Activated T-cell treated with anti-CD3 and anti-CD28 coated beads, Interleukin-2, amount 50 U/mL, for 1 hour (primary cell): ENCODE data around the gene FEM1C.
"Not testable (repeated sequence)": the region's sequence is repeated elsewhere in the genome, so short reads cannot be mapped to it uniquely, and the experiment has no call there.

Source experiments
- DNase-seq: peaks from one replicate; pipeline ENCODE4 v3.0.0-alpha.2; 2020

The FEM1C gene

GRCh38 chr5:115516372-115516771, 28.2 kb downstream of the FEM1C start:
- DNase-seq = no peak

GRCh38 chr5:115514220-115514619, 30.4 kb downstream of the FEM1C start:
- no peak for DNase-seq

GRCh38 chr5:115511632-115512031, 32.9 kb downstream of the FEM1C start:
- DNase-seq = no peak

GRCh38 chr5:115510145-115510645, 34.4 kb downstream of the FEM1C start:
- no peak for DNase-seq

GRCh38 chr5:115509547-115509946, 35.0 kb downstream of the FEM1C start:
- no peak for DNase-seq

GRCh38 chr5:115507681-115508080, 36.9 kb downstream of the FEM1C start:
- DNase-seq = no peak

- no peak for DNase-seq
Observed at GRCh38 chr5:115503420-115503819, 41.2 kb downstream of the FEM1C start.

GRCh38 chr5:115501464-115502210, 42.9 kb downstream of the FEM1C start:
- DNase-seq = no peak

- DNase-seq = no peak
Observed at GRCh38 chr5:115500225-115500624, 44.4 kb downstream of the FEM1C start.

GRCh38 chr5:115496936-115497576, 47.5 kb downstream of the FEM1C start:
- DNase-seq = no peak

- DNase-seq = no peak
Observed at GRCh38 chr5:115494570-115495289, 49.8 kb downstream of the FEM1C start.

GRCh38 chr5:115490596-115490995, 54.0 kb downstream of the FEM1C start:
- DNase-seq = no peak

- no peak for DNase-seq
Observed at GRCh38 chr5:115489733-115490132, 54.8 kb downstream of the FEM1C start.

- DNase-seq = no peak
Observed at GRCh38 chr5:115487756-115488155, 56.8 kb downstream of the FEM1C start.

GRCh38 chr5:115487168-115487567, 57.4 kb downstream of the FEM1C start:
- DNase-seq = no peak

- no peak for DNase-seq
Observed at GRCh38 chr5:115486728-115487127, 57.8 kb downstream of the FEM1C start.

- DNase-seq = no peak
Observed at GRCh38 chr5:115484368-115484767, 60.2 kb downstream of the FEM1C start.

- no peak for DNase-seq
Observed at GRCh38 chr5:115480900-115481299, 63.7 kb downstream of the FEM1C start.

- DNase-seq = no peak
Observed at GRCh38 chr5:115480271-115480670, 64.3 kb downstream of the FEM1C start.

- not testable (repeated sequence) for DNase-seq
Observed at GRCh38 chr5:115479166-115479873, 65.3 kb downstream of the FEM1C start.

GRCh38 chr5:115478281-115478680, 66.3 kb downstream of the FEM1C start:
- DNase-seq = no peak

GRCh38 chr5:115477581-115477980, 67.0 kb downstream of the FEM1C start:
- no peak for DNase-seq

GRCh38 chr5:115475788-115476187, 68.8 kb downstream of the FEM1C start:
- no peak for DNase-seq
